HG03378 (cell line): ENCODE measurements around the gene COL4A1.

Source experiments
- ATAC-seq: cut with Tn5 transposase; IDR thresholded peaks from one replicate; pipeline ENCODE4 v1.9.1; 2021; ENCODE audit warnings: mild to moderate bottlenecking, moderate library complexity; ENCODE audit not compliant: unreplicated experiment

Gene COL4A1

GRCh38 chr13:110151462-110151861 lies 155.5 kb downstream of the COL4A1 start:
- ATAC-seq, result no peak

- ATAC-seq, result no peak
Observed at GRCh38 chr13:110150384-110151101, 156.4 kb downstream of the COL4A1 start.

- no peak for ATAC-seq
Observed at GRCh38 chr13:110149036-110149435, 157.9 kb downstream of the COL4A1 start.

GRCh38 chr13:110140099-110140498 lies 166.9 kb downstream of the COL4A1 start:
- no peak for ATAC-seq

- peak; percentile 5 for ATAC-seq
Observed at GRCh38 chr13:110138700-110139036, 168.3 kb downstream of the COL4A1 start.

- peak; percentile 68 for ATAC-seq
Observed at GRCh38 chr13:110138010-110138699, 168.8 kb downstream of the COL4A1 start.

- ATAC-seq, result peak; percentile 87
Observed at GRCh38 chr13:110137680-110138009, 169.3 kb downstream of the COL4A1 start.

GRCh38 chr13:110136660-110137585 lies 170.0 kb downstream of the COL4A1 start:
- ATAC-seq, result no peak

- no peak for ATAC-seq
Observed at GRCh38 chr13:110135977-110136597, 170.9 kb downstream of the COL4A1 start.

- ATAC-seq, result no peak
Observed at GRCh38 chr13:110134801-110135200, 172.2 kb downstream of the COL4A1 start.

- ATAC-seq, result no peak
Observed at GRCh38 chr13:110133425-110134235, 173.3 kb downstream of the COL4A1 start.

GRCh38 chr13:110132225-110132982 lies 174.6 kb downstream of the COL4A1 start:
- no peak for ATAC-seq

- ATAC-seq, result no peak
Observed at GRCh38 chr13:110131424-110131823, 175.5 kb downstream of the COL4A1 start.

- ATAC-seq, result no peak
Observed at GRCh38 chr13:110130431-110130830, 176.5 kb downstream of the COL4A1 start.

- no peak for ATAC-seq
Observed at GRCh38 chr13:110129539-110130186, 177.3 kb downstream of the COL4A1 start.

GRCh38 chr13:110129076-110129475 lies 177.9 kb downstream of the COL4A1 start:
- ATAC-seq, result no peak

- no peak for ATAC-seq
Observed at GRCh38 chr13:110128546-110128945, 178.4 kb downstream of the COL4A1 start.

- ATAC-seq, result no peak
Observed at GRCh38 chr13:110127986-110128511, 178.9 kb downstream of the COL4A1 start.
